Activated B cell treated with CpG ODN at 0.5 μM for 24 hours (primary cell): ENCODE data around the gene MRPL23. TPM values are rescaled to one million over a fixed set of nuclear protein-coding genes. Genes with fewer than 3 reads are reported as not detected.

Experiments used
- ATAC-seq: fragments of 200-7000 bp; cut with Tn5 transposase; one replicate; pipeline ENCODE4 v1.10.0; 2021; ENCODE audit warnings: low read depth, mild to moderate bottlenecking, moderate library complexity
- CTCF ChIA-PET: fragments of 350-600 bp; sonication (Branson Sonifier 250); formaldehyde crosslinking; loops from one replicate; lab custom pipeline; 2021; ENCODE audit warnings: antibody characterized with exemption; lab: Charles Lee
- POLR2A ChIA-PET: fragments of 350-600 bp; sonication (Branson Sonifier 250); formaldehyde crosslinking; loops from one replicate; lab custom pipeline; 2021; ENCODE audit warnings: antibody characterized with exemption; lab: Charles Lee
- DNase-seq: peaks from one replicate; pipeline ENCODE4 v3.0.0; 2022
- H3K27ac Mint-ChIP-seq: one replicate; pipeline ENCODE4 v1.8.0; 2020; ENCODE audit warnings: mixed read lengths
- H3K27me3 Mint-ChIP-seq: one replicate; pipeline ENCODE4 v1.8.0; 2021; ENCODE audit warnings: mixed read lengths
- H3K36me3 Mint-ChIP-seq: one replicate; pipeline ENCODE4 v1.8.0; 2021; ENCODE audit warnings: low read depth, mixed read lengths
- H3K4me1 Mint-ChIP-seq: one replicate; pipeline ENCODE4 v1.8.0; 2021; ENCODE audit warnings: mixed read lengths
- H3K4me3 Mint-ChIP-seq: one replicate; pipeline ENCODE4 v1.8.0; 2020; ENCODE audit warnings: mild to moderate bottlenecking, mixed read lengths
- H3K9me3 Mint-ChIP-seq: one replicate; pipeline ENCODE4 v1.8.0; 2020; ENCODE audit warnings: mixed read lengths
- intact Hi-C: fragments of 100-400 bp; cut with micrococcal nuclease; formaldehyde crosslinking; loops from one replicate; pipeline ENCODE4 v1.15.1; 2024
- total RNA-seq: library from RNA; stranded (reverse); gene quantifications from 2 replicates; pipeline ENCODE4 v1.2.3, GENCODE V29; 2022
- TF ChIP-seq, protein P1 (sequence below): fragments of 200-600 bp; IDR thresholded peaks from one replicate; pipeline ENCODE4 v1.8.0; 2022; ENCODE audit warnings: antibody characterized with exemption, mild to moderate bottlenecking

The MRPL23 gene
- total RNA-seq, 1 donor from 2014 or later: 89.8 TPM

DNA sequence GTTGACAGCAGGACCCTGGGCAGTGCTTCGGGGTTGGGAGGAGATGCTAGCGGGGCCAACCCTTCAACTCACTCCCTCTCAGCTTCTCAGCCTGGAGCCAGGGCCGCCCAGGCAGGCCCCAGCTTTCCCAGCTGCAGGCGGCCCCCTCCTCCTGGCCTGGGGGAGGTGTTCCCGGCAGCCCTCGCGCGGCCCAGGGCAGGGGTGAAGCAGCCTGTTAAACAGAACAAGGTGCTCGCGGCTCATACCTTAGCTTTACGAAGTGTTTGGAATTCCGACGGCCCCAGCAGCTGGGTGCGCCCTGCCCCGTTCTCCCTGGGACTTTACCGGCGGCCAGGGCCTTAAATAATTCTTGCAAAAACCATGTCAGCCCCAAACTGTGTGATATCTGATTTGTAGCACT lies 17.2 kb downstream of the MRPL23 start:
- intact Hi-C loops: no loop called here
- POLR2A ChIA-PET: no interaction called here
- no peaks in the 10 kb centered on the region for H3K27me3 Mint-ChIP-seq
- CTCF ChIA-PET: interaction anchor here (1.0 kb wide), 1 partner anchor 187 kb away, joined by 3 read pairs; no protein-coding TSS in a partner anchor
- no peak overlapping the region for H3K27ac Mint-ChIP-seq
- H3K4me3 Mint-ChIP-seq: no peak overlapping the region
- no peaks in the 10 kb centered on the region for H3K36me3 Mint-ChIP-seq
- TF ChIP-seq, protein P1, sequence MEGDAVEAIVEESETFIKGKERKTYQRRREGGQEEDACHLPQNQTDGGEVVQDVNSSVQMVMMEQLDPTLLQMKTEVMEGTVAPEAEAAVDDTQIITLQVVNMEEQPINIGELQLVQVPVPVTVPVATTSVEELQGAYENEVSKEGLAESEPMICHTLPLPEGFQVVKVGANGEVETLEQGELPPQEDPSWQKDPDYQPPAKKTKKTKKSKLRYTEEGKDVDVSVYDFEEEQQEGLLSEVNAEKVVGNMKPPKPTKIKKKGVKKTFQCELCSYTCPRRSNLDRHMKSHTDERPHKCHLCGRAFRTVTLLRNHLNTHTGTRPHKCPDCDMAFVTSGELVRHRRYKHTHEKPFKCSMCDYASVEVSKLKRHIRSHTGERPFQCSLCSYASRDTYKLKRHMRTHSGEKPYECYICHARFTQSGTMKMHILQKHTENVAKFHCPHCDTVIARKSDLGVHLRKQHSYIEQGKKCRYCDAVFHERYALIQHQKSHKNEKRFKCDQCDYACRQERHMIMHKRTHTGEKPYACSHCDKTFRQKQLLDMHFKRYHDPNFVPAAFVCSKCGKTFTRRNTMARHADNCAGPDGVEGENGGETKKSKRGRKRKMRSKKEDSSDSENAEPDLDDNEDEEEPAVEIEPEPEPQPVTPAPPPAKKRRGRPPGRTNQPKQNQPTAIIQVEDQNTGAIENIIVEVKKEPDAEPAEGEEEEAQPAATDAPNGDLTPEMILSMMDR: no peak
- no peaks in the 10 kb centered on the region for H3K9me3 Mint-ChIP-seq
- no peaks in the 10 kb centered on the region for H3K4me1 Mint-ChIP-seq
- no peak for ATAC-seq
- no peak for DNase-seq

DNA sequence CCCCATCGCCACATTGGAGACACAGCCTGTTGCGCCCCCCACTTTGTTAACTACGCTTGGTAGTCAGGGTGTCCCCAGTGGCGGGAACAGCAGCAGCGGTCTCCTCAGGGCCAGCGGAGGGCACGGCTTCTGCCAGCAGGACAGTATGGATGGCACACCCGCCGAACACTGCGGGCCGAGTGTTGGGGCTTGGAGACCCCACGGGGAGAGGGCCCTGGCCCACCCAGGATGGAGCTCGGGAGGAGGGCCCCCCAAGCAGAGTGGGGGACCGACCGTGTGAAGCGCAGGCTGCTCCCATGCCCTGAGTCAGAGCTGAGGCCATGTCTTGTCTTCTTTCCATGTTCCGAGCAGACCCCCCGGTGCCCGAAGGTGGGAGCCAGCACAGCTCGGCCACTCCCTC lies 17.8 kb downstream of the MRPL23 start:
- no peaks in the 10 kb centered on the region for H3K4me1 Mint-ChIP-seq
- intact Hi-C loops: no loop called here
- H3K36me3 Mint-ChIP-seq: no peaks in the 10 kb centered on the region
- ATAC-seq (no peak), DNase-seq (no peak)
- no peak overlapping the region for H3K4me3 Mint-ChIP-seq
- CTCF ChIA-PET: interaction anchor here (1.0 kb wide), 1 partner anchor 187 kb away, joined by 3 read pairs; no protein-coding TSS in a partner anchor
- no peaks in the 10 kb centered on the region for H3K9me3 Mint-ChIP-seq
- no peaks in the 10 kb centered on the region for H3K27me3 Mint-ChIP-seq
- H3K27ac Mint-ChIP-seq: no peak overlapping the region
- TF ChIP-seq, protein P1: no peak
- POLR2A ChIA-PET: no interaction called here

DNA sequence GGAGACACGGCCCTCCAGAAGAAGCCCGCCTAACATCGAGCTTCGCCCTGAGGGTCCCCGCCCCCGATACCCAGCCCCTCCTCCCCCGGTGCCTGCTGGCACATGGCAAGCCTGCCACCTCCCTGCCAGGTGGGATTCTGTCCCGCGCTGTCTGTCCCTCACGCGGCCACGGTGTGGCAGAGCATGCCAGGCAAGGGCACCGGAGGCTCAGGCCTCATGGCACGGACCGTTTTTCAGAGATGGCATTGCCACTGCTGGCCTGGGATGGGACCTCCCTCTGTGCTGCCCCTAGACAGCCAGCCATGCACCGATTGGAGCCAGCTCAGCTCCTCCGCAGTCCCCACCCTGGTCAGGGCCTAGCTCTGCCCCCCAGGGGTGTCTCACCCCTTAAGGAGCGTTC lies 19.4 kb downstream of the MRPL23 start:
- intact Hi-C loops: no loop called here
- H3K36me3 Mint-ChIP-seq: no peaks in the 10 kb centered on the region
- no peaks in the 10 kb centered on the region for H3K27me3 Mint-ChIP-seq
- H3K27ac Mint-ChIP-seq: no peak overlapping the region
- no peak overlapping the region for H3K4me3 Mint-ChIP-seq
- no peak for ATAC-seq
- TF ChIP-seq, protein P1: no peak
- DNase-seq: no peak
- POLR2A ChIA-PET: no interaction called here
- H3K4me1 Mint-ChIP-seq: no peaks in the 10 kb centered on the region
- CTCF ChIA-PET: no interaction called here
- H3K9me3 Mint-ChIP-seq: no peaks in the 10 kb centered on the region

DNA sequence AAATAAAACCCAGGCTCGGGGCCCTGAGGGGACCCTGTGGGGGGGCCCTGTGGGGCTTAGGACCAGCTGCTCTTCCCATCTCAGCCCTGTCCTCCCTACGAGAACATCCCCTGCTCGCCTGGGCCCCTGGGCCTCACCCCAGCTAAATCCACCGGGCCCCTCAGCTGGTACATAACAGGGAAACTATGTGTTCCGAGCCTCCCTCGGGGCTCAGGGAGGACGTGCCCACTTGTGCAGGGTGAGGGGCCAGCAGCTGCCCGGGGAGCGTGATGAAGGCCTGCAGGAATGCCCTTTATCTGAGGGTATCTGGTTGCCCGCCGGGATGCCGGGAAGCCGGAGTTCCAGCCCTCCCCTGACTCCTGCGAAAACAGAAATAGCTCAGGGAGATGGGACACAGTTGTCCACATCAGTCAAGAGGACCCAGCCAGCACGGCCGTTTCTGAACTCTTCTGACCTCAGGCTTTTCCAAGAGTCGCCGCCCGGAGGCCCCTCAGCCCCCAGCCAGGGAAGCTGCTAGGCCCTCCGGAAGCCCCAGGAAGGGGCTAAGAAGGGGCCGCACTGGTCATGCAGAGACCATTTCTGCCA lies 20.6 kb downstream of the MRPL23 start:
- DNase-seq (no peak), ATAC-seq (no peak)
- TF ChIP-seq, protein P1: no peak
- POLR2A ChIA-PET: interaction anchor here (0.6 kb wide), 1 partner anchor 118 kb away, joined by 3 read pairs; no protein-coding TSS in a partner anchor
- no peaks in the 10 kb centered on the region for H3K4me1 Mint-ChIP-seq
- H3K27ac Mint-ChIP-seq: no peak overlapping the region
- H3K27me3 Mint-ChIP-seq: no peaks in the 10 kb centered on the region
- no peaks in the 10 kb centered on the region for H3K36me3 Mint-ChIP-seq
- no peaks in the 10 kb centered on the region for H3K9me3 Mint-ChIP-seq
- no peak overlapping the region for H3K4me3 Mint-ChIP-seq
- intact Hi-C loops: no loop called here
- CTCF ChIA-PET: no interaction called here

DNA sequence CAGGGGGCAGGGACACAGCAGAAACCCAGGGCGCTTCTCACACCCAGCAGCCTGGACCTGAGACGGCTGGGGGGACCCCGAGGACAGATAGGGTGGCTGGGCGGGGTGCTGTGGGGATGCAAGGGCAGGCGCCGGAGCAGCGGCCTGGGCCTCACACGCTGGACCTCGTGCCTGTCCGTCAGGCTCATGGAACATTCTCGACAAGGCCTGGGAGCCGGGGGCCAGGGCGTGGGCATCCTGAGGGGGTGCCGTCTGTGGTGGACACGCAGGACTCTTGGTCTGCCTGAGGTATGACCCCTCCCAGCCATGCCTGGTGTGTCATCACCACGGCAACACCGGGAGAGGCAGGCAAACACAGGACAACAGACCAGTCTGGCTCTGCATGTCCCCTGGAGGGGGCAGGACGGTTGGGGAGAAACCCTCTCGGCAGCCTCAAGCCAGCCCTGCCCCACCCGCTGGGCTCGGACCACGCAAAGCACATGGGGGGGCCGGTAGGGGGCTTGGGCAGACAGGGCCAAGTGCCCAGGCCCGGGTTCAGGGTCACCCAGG lies 21.4 kb downstream of the MRPL23 start:
- POLR2A ChIA-PET: no interaction called here

More for the DNA sequence above, 21.4 kb downstream of the MRPL23 start:
- no peaks in the 10 kb centered on the region for H3K36me3 Mint-ChIP-seq
- no peak overlapping the region for H3K4me3 Mint-ChIP-seq
- H3K27ac Mint-ChIP-seq: no peak overlapping the region
- H3K27me3 Mint-ChIP-seq: no peaks in the 10 kb centered on the region
- intact Hi-C loops: no loop called here
- CTCF ChIA-PET: no interaction called here
- no peaks in the 10 kb centered on the region for H3K9me3 Mint-ChIP-seq
- H3K4me1 Mint-ChIP-seq: no peaks in the 10 kb centered on the region
- TF ChIP-seq, protein P1: no peak
- ATAC-seq (no peak), DNase-seq (no peak)
